Measurements from ENCODE around the gene VWA8. TPM values are rescaled to one million over a fixed set of nuclear protein-coding genes. Genes with fewer than 3 reads are reported as not detected.

The VWA8 gene
- total and polyA plus RNA-seq, 10 donors, result 2.7 to 33.6 (median 18.3) TPM

- Histone ChIP-seq H3K27me3 (replicated peaks in 1 of 7) (no peaks in the 10 kb centered on the region), H3K9me3 (no peaks in the 10 kb centered on the region), H3K27ac (no peak overlapping the region), H3K4me3 (no peak overlapping the region), H3K36me3 (no peaks in the 10 kb centered on the region), H3K4me1 (no peaks in the 10 kb centered on the region)
- DNase-seq, result no peak
- intact Hi-C loops (cut with DNase I; ENCODE audit: low total_unique reads), result no loop called here
- 83 to 90% (median 86%) methylated on average over 11 of the region's 11 CpGs for WGBS, 5 donors
- no peak for TF ChIP-seq POLR2A (IDR thresholded peaks at IDR 0.05)
Observed at GRCh38 chr13:41974262-41974900, 13.5 kb upstream of the VWA8 start.

- 62 to 89% (median 77%) methylated on average over 7 of the region's 7 CpGs for WGBS, 5 donors
- Histone ChIP-seq H3K4me1 (no peaks in the 10 kb centered on the region), H3K27me3 (replicated peaks in 1 of 7) (no peaks in the 10 kb centered on the region), H3K9me3 (no peaks in the 10 kb centered on the region), H3K27ac (no peak overlapping the region), H3K36me3 (no peaks in the 10 kb centered on the region), H3K4me3 (no peak overlapping the region)
- intact Hi-C loops (cut with DNase I; ENCODE audit: low total_unique reads), result no loop called here
- DNase-seq, result no peak
- TF ChIP-seq POLR2AphosphoS5 (IDR thresholded peaks at IDR 0.05) (no peak), CTCF (IDR thresholded peaks at IDR 0.05 in 8 of 11, conservative IDR thresholded peaks at IDR 0.05 in 3 of 11) (no peak), POLR2A (IDR thresholded peaks at IDR 0.05) (no peak)
Observed at GRCh38 chr13:41973247-41973741, 12.4 kb upstream of the VWA8 start.

GRCh38 chr13:41971848-41972247, 10.9 kb upstream of the VWA8 start:
- Histone ChIP-seq H3K9me3 (no peaks in the 10 kb centered on the region), H3K4me3 (no peak overlapping the region), H3K27me3 (replicated peaks in 1 of 7) (no peaks in the 10 kb centered on the region), H3K36me3 (no peaks in the 10 kb centered on the region), H3K4me1 (no peaks in the 10 kb centered on the region), H3K27ac (no peak overlapping the region)
- TF ChIP-seq CTCF (IDR thresholded peaks at IDR 0.05 in 8 of 11, conservative IDR thresholded peaks at IDR 0.05 in 3 of 11), result no peak
- TF ChIP-seq POLR2A (IDR thresholded peaks at IDR 0.05), result no peak
- TF ChIP-seq POLR2AphosphoS5 (IDR thresholded peaks at IDR 0.05), result no peak
- DNase-seq, result no peak
- 70 to 81% (median 73%) methylated on average over 5 of the region's 5 CpGs for WGBS, 5 donors
- intact Hi-C loops (cut with DNase I; ENCODE audit: low total_unique reads), result no loop called here

- Histone ChIP-seq H3K27me3 (replicated peaks in 1 of 7) (no peaks in the 10 kb centered on the region), H3K4me3 (no peak overlapping the region), H3K4me1 (no peaks in the 10 kb centered on the region), H3K36me3 (no peaks in the 10 kb centered on the region), H3K27ac (no peak overlapping the region), H3K9me3 (no peaks in the 10 kb centered on the region)
- no peak for DNase-seq
- intact Hi-C loops (cut with DNase I; ENCODE audit: low total_unique reads), result no loop called here
- no peak for TF ChIP-seq POLR2A (IDR thresholded peaks at IDR 0.05)
- WGBS, 5 donors, result 93 to 100% (median 95%) methylated on average over 2 of the region's 2 CpGs
Observed at GRCh38 chr13:41970918-41971317, 10.0 kb upstream of the VWA8 start.

- no peak for DNase-seq
- H3K4me3 ChIP-seq, result no peak overlapping the region
- intact Hi-C loops (cut with DNase I; ENCODE audit: low total_unique reads), result no loop called here
- H3K27ac ChIP-seq, result no peak overlapping the region
- H3K27me3 ChIP-seq (replicated peaks in 1 of 7), result no peaks in the 10 kb centered on the region
- H3K9me3 ChIP-seq, result no peaks in the 10 kb centered on the region
- TF ChIP-seq POLR2AphosphoS5 (IDR thresholded peaks at IDR 0.05) (no peak), POLR2A (IDR thresholded peaks at IDR 0.05) (no peak), CTCF (IDR thresholded peaks at IDR 0.05 in 8 of 11, conservative IDR thresholded peaks at IDR 0.05 in 3 of 11) (no peak)
- H3K4me1 ChIP-seq, result no peaks in the 10 kb centered on the region
- no peaks in the 10 kb centered on the region for H3K36me3 ChIP-seq
Observed at GRCh38 chr13:41970022-41970421, 9.1 kb upstream of the VWA8 start.
